Gastrocnemius medialis (tissue), 4 donors: Measurements from ENCODE around the gene LGALS8. TPM values are rescaled to one million over a fixed set of nuclear protein-coding genes. Genes with fewer than 3 reads are reported as not detected.

Experiments
- ATAC-seq, 2 donors: fragments of 150-250 bp; one replicate each; pipeline ENCODE4 v1.9.1; 2016
- DNase-seq, 2 donors: peaks; one replicate each; pipeline ENCODE4 v3.0.0-alpha.2; 2019
- H3K27ac ChIP-seq, 4 donors: fragments of 200-600 bp; sonication (generic); 1 replicate in 1 of 4; 2 replicates in 3 of 4; pipeline ENCODE4 v1.5.1; 2016 to 2018; ENCODE audit warnings: mild to moderate bottlenecking in 2 of 4, moderate library complexity in 1 of 4
- H3K27me3 ChIP-seq, 3 donors: fragments of 200-600 bp; sonication (generic) in 2 of 3; 1 replicate in 1 of 3; 2 replicates in 2 of 3; pipeline versions ENCODE4 v1.5.1 to v1.6.0; 2016 to 2019; ENCODE audit warnings: mild to moderate bottlenecking in 1 of 3, moderate library complexity in 1 of 3
- H3K36me3 ChIP-seq, 2 donors: fragments of 200-600 bp; sonication (generic) in 1 of 2; one replicate each; pipeline ENCODE4 v1.5.1; 2017 to 2018
- H3K4me1 ChIP-seq, 2 donors: fragments of 200-600 bp; sonication (generic) in 1 of 2; one replicate each; pipeline ENCODE4 v1.5.1; 2016 to 2017; ENCODE audit warnings: mild to moderate bottlenecking in 2 of 2
- H3K4me3 ChIP-seq, 4 donors: fragments of 200-600 bp; sonication (generic) in 3 of 4; 1 replicate in 1 of 4; 2 replicates in 3 of 4; pipeline ENCODE4 v1.5.1; 2016 to 2019; ENCODE audit warnings: mild to moderate bottlenecking in 2 of 4
- H3K9me3 ChIP-seq, 3 donors: fragments of 200-600 bp; sonication (generic) in 2 of 3; 1 replicate in 1 of 3; 2 replicates in 2 of 3; pipeline ENCODE4 v1.5.1; 2016 to 2019
- POLR2A ChIP-seq, 2 donors: fragments of 450-650 bp; IDR thresholded peaks; one replicate each; pipeline ENCODE4 v1.6.1; 2017; ENCODE audit warnings: antibody characterized with exemption in 2 of 2, mild to moderate bottlenecking in 2 of 2, moderate library complexity in 2 of 2
- in situ Hi-C, 4 donors: fragments of 200-750 bp; cut with MboI; loops; one replicate each; pipeline versions ENCODE4 v1.15.0 to v1.8.0; 2017; ENCODE audit warnings: low sequenced_read_pairs in 4 of 4
- intact Hi-C: fragments of 100-400 bp; cut with DNase I; formaldehyde crosslinking; loops from one replicate; pipeline ENCODE4 v1.15.1; 2023; ENCODE audit warnings: low total_unique reads
- total RNA-seq, 4 donors: library from RNA; depleted of rRNA; stranded (reverse); fragments of >200 nt; gene quantifications; one replicate each; pipeline versions ENCODE4 v1.1.0 to v1.2.3, GENCODE V29; 2016
- TF ChIP-seq, protein P1 (sequence below), 5 experiments: fragments of 450-650 bp in 3 of 5; fragments of 200-600 bp in 2 of 5; sonication (generic) in 2 of 5; IDR thresholded peaks in 4 of 5; conservative IDR thresholded peaks in 1 of 5; 1 replicate in 4 of 5; 2 replicates in 1 of 5; pipeline ENCODE4 v1.5.1; 2016 to 2019; ENCODE audit warnings: antibody characterized with exemption in 5 of 5, mild to moderate bottlenecking in 3 of 5, moderate library complexity in 3 of 5

Gene LGALS8
- total RNA-seq, 4 donors from 2014 or later: 11.1 to 20.7 (median 12.5) TPM

DNA sequence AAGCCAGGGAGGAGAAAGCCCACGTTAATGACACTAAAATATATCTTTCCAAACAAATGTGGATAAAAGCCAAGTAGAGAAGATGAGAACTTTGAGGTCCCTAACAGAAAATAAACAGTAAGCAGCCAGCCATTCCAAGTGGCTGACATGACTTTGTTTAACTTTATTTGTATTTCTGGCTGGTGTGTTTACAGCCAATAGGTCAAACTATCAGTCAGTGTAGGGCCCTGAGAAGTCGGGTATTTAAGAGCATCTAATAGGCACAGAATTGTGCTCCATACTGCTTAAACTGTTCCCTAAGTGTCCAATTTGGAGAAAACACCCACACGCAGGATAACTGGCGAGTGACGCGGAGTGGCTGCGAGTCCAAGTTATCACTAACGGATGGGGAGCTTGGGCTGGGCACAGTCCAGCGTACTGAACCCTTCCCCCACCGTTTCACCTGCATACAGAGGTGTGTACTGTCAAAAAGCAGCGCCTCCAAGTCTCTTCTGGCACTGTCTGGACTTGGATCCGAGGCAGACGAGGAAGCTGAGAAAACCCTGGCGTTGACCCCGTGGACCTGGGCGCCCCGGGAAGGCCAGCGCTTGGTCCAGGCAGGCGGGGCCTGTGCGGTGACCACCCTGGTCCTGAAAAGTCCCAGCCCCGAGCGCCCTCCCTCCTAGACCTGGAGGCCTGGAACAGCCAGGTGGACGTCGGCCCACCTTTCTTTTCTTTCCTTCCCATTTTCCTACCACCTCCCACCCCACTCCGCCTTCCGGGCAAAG, 662 bp upstream of the LGALS8 start:
- DNase-seq (no peak), ATAC-seq (peak; percentile 4 to 18)
- intact Hi-C loops: loop anchor here (5.0 to 10.0 kb wide), 2 partner anchors 241 to 1018 kb away; partner anchors contain the start of genes B3GALNT2 and ERO1B
- Histone ChIP-seq H3K9me3 (no peaks in the 10 kb centered on the region), H3K27ac (peak overlapping the region; percentile 77 to 81 (median 80)), H3K36me3 (peaks cover 0 to 14% of the 10 kb centered on the region in 2 donors), H3K4me3 (peak overlapping the region; percentile 84 to 98 (median 96)), H3K27me3 (no peaks in the 10 kb centered on the region), H3K4me1 (peaks cover 5 to 9% of the 10 kb centered on the region in 2 donors)
- in situ Hi-C loops: no loop called here
- TF ChIP-seq, protein P1, sequence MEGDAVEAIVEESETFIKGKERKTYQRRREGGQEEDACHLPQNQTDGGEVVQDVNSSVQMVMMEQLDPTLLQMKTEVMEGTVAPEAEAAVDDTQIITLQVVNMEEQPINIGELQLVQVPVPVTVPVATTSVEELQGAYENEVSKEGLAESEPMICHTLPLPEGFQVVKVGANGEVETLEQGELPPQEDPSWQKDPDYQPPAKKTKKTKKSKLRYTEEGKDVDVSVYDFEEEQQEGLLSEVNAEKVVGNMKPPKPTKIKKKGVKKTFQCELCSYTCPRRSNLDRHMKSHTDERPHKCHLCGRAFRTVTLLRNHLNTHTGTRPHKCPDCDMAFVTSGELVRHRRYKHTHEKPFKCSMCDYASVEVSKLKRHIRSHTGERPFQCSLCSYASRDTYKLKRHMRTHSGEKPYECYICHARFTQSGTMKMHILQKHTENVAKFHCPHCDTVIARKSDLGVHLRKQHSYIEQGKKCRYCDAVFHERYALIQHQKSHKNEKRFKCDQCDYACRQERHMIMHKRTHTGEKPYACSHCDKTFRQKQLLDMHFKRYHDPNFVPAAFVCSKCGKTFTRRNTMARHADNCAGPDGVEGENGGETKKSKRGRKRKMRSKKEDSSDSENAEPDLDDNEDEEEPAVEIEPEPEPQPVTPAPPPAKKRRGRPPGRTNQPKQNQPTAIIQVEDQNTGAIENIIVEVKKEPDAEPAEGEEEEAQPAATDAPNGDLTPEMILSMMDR (IDR thresholded peaks at IDR 0.05 in 4 of 5, conservative IDR thresholded peaks at IDR 0.05 in 1 of 5): no peak
- TF ChIP-seq POLR2A (IDR thresholded peaks at IDR 0.05): no peak

DNA sequence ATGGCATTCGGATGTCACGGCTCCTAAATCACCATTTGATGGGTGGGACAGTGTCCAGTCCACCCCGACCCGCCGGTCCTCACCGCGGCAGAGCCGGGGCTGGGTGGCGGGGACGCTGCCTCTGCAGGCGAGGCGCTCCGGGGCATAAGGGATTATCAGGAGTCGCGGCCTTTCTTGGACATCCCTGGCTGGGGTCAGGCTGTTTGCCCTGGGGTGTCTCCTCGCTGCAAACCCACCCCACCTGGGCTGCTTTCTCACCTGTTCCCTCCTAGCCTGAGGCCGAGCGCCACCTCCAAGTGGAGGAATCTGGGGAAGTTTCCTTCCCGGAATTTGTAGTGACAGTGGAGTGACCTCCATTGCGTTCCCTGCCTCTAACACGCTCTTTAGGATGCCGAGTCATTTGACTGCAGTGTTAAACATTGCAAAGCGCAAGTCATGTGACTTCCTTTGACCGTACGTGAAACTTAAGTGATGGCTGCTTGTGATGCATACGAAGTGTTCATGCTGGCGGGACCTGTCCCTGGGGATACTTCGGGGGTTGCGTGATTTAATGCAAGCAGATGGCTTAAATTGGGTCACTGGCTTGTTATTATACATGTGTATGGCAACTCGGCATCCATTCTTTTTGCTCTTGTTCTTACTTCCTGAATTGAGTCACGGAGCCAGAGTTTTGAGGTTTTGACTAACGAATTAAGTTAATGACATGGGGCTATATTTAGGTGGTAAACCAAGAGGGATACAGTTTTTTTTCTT, 536 bp downstream of the LGALS8 start:
- Histone ChIP-seq H3K27ac (peak overlapping the region; percentile 77 to 81 (median 80)), H3K4me1 (peaks cover 5 to 9% of the 10 kb centered on the region in 2 donors), H3K27me3 (no peaks in the 10 kb centered on the region), H3K36me3 (peaks cover 0 to 14% of the 10 kb centered on the region in 2 donors), H3K9me3 (no peaks in the 10 kb centered on the region), H3K4me3 (peak overlapping the region; percentile 84 to 98 (median 96))
- peak; percentile 24 to 33 for DNase-seq
- peak in 1 of 2 donors; percentile 39 for TF ChIP-seq POLR2A (IDR thresholded peaks at IDR 0.05)
- TF ChIP-seq, protein P1 (IDR thresholded peaks at IDR 0.05 in 4 of 5, conservative IDR thresholded peaks at IDR 0.05 in 1 of 5): no peak
- intact Hi-C loops: loop anchor here (5.0 to 10.0 kb wide), 2 partner anchors 242 to 1020 kb away; partner anchors contain the start of genes B3GALNT2 and ERO1B
- ATAC-seq: peak; percentile 85 to 87
- in situ Hi-C loops: no loop called here

DNA sequence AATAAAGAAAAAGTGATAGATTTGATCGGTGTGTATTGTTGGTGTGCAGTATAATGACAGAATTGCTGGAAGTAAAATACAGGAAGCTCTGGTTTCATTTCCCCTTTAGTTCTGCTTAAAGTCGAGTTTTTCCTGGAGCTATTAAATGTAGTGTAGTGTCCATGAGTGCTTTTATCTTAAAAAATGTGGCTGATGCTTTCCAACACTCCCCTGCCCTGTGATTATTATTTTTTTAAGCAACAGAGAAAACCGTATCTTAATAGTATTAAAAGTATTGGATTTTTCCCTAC, 1.1 kb downstream of the LGALS8 start:
- Histone ChIP-seq H3K27ac (peak overlapping the region in 2 of 4 donors; percentile 80 to 81), H3K27me3 (no peaks in the 10 kb centered on the region), H3K4me3 (peak overlapping the region; percentile 84 to 98 (median 96)), H3K36me3 (peaks cover 0 to 14% of the 10 kb centered on the region in 2 donors), H3K9me3 (no peaks in the 10 kb centered on the region), H3K4me1 (peaks cover 5 to 9% of the 10 kb centered on the region in 2 donors)
- in situ Hi-C loops: no loop called here
- intact Hi-C loops: loop anchor here (5.0 to 10.0 kb wide), 2 partner anchors 243 to 1020 kb away; partner anchors contain the start of genes B3GALNT2 and ERO1B
- TF ChIP-seq, protein P1 (IDR thresholded peaks at IDR 0.05 in 4 of 5, conservative IDR thresholded peaks at IDR 0.05 in 1 of 5): no peak
- TF ChIP-seq POLR2A (IDR thresholded peaks at IDR 0.05): no peak
- no peak for DNase-seq
- no peak for ATAC-seq

DNA sequence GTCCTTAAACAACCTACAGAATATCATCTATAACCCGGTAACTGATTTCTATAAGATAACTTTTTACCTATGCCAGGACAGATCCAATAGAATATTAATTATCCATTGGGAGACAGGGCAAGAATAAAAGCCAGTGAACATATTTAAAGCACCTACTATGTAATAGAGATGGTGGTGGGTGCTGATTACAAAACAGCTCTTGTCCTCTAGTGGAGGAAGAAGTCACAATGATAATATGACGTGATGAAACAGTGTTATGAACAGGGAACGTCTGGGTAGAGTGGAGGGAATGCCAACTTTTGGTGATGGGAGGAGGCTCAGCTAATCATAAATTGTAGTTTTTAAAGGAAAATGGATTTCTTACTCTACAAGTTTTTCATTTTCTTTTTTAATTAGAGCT, 2.3 kb downstream of the LGALS8 start:
- DNase-seq: no peak
- TF ChIP-seq POLR2A (IDR thresholded peaks at IDR 0.05): no peak
- TF ChIP-seq, protein P1 (IDR thresholded peaks at IDR 0.05 in 4 of 5, conservative IDR thresholded peaks at IDR 0.05 in 1 of 5): no peak
- Histone ChIP-seq H3K36me3 (peaks cover 0 to 14% of the 10 kb centered on the region in 2 donors), H3K9me3 (no peaks in the 10 kb centered on the region), H3K27me3 (no peaks in the 10 kb centered on the region), H3K4me3 (no peak overlapping the region), H3K27ac (no peak overlapping the region), H3K4me1 (peaks cover 5 to 9% of the 10 kb centered on the region in 2 donors)
- ATAC-seq: no peak
- intact Hi-C loops (loop anchor here (10.0 kb wide), 1 partner anchor 1021 kb away; the partner anchor contains the start of gene B3GALNT2), in situ Hi-C loops (no loop called here)
